WERI-Rb-1 (cell line): ENCODE measurements around the gene KLHL26.

Experiments
- DNase-seq: peaks from one replicate; pipeline ENCODE4 v3.0.0-alpha.2; 2020
- H3K27ac ChIP-seq: fragments of 250-450 bp; sonication (Bioruptor Pico); 2 replicates; pipeline ENCODE4 v1.5.1; 2020; ENCODE audit warnings: mild to moderate bottlenecking, moderate library complexity
- H3K27me3 ChIP-seq: fragments of 250-450 bp; sonication (Bioruptor Pico); 2 replicates; pipeline ENCODE4 v1.5.1; 2021; ENCODE audit warnings: mild to moderate bottlenecking, low read depth, moderate library complexity; ENCODE audit not compliant: insufficient read depth, severe bottlenecking
- H3K36me3 ChIP-seq: fragments of 250-450 bp; sonication (Bioruptor Pico); 2 replicates; pipeline ENCODE4 v1.5.1; 2020; ENCODE audit warnings: mild to moderate bottlenecking, moderate library complexity
- H3K4me3 ChIP-seq: 2 replicates; pipeline ENCODE4 v1.5.1; 2011; ENCODE audit warnings: low read depth, mild to moderate bottlenecking, control low read depth, low read length
- H3K9me3 ChIP-seq: fragments of 250-450 bp; sonication (Bioruptor Pico); 2 replicates; pipeline ENCODE4 v1.5.1; 2021; ENCODE audit warnings: mild to moderate bottlenecking, moderate library complexity; ENCODE audit not compliant: severe bottlenecking
- TF ChIP-seq, protein P1 (sequence below): IDR thresholded peaks from 2 replicates; pipeline ENCODE4 v1.5.1; 2011; ENCODE audit warnings: low read depth, mild to moderate bottlenecking, control low read depth, inconsistent platforms, low read length

The KLHL26 gene

DNA sequence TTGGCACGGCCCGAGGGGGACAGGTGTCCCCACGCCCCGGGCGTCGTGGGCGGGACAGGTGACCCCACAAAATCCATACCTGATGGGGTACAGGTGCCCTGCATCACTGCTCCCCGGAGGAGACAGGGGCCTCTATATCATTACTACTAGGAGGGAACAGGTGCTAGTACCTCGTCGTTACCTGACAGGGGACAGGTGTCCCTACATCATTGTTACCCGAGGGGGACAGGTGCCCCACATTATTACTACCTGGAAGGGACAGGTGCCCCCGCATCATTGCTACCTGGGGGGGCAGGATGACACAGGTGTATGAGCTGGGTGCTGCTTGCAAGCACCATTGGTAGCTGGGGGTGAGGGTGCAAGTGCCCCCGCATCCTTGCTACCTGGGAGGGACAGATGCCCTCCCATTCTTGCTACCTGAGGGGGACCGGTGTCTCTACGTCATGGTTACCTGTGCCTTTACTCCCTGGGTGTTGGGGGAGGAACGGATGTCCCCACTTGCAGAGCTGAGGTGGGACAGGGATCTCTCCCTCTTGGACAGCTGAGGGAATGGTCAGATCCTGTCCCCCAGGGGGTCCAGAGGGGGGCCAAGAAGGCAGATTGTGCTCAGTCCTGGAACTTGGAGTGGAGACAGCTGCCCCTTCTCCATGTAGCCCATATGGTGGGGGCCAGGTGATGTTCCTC is 47.3 kb downstream of the KLHL26 start:
- Histone ChIP-seq H3K4me3 (peak overlapping the region; percentile 49), H3K27me3 (no peaks in the 10 kb centered on the region), H3K9me3 (no peaks in the 10 kb centered on the region), H3K27ac (peak overlapping the region; percentile 28; the same call in 1 of the 2 replicates), H3K36me3 (peaks cover 11% of the 10 kb centered on the region)
- TF ChIP-seq, protein P1, sequence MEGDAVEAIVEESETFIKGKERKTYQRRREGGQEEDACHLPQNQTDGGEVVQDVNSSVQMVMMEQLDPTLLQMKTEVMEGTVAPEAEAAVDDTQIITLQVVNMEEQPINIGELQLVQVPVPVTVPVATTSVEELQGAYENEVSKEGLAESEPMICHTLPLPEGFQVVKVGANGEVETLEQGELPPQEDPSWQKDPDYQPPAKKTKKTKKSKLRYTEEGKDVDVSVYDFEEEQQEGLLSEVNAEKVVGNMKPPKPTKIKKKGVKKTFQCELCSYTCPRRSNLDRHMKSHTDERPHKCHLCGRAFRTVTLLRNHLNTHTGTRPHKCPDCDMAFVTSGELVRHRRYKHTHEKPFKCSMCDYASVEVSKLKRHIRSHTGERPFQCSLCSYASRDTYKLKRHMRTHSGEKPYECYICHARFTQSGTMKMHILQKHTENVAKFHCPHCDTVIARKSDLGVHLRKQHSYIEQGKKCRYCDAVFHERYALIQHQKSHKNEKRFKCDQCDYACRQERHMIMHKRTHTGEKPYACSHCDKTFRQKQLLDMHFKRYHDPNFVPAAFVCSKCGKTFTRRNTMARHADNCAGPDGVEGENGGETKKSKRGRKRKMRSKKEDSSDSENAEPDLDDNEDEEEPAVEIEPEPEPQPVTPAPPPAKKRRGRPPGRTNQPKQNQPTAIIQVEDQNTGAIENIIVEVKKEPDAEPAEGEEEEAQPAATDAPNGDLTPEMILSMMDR = no peak
- no peak for DNase-seq

DNA sequence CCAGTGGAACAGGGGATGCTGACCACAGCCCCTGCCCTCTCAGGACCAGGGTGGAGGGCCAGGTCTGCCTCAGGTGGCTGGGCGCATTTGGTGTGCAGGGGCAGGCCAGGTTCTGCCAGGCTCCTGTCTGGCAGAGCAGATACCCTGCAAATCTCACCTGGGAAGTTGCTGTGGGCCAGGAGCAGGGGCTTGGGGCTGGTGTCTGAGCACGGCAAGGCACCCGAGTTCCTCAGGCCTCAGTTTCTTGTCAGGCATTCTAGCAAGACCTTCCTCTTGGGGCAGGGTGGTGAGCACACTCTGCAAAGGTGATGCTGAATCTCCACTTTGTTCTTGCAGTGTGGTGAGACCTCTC is 47.8 kb downstream of the KLHL26 start:
- H3K4me3 ChIP-seq = no peak overlapping the region
- TF ChIP-seq, protein P1 = no peak
- H3K9me3 ChIP-seq = no peaks in the 10 kb centered on the region
- no peaks in the 10 kb centered on the region for H3K27me3 ChIP-seq
- no peak for DNase-seq
- peaks cover 11% of the 10 kb centered on the region for H3K36me3 ChIP-seq
- H3K27ac ChIP-seq = no peak overlapping the region

DNA sequence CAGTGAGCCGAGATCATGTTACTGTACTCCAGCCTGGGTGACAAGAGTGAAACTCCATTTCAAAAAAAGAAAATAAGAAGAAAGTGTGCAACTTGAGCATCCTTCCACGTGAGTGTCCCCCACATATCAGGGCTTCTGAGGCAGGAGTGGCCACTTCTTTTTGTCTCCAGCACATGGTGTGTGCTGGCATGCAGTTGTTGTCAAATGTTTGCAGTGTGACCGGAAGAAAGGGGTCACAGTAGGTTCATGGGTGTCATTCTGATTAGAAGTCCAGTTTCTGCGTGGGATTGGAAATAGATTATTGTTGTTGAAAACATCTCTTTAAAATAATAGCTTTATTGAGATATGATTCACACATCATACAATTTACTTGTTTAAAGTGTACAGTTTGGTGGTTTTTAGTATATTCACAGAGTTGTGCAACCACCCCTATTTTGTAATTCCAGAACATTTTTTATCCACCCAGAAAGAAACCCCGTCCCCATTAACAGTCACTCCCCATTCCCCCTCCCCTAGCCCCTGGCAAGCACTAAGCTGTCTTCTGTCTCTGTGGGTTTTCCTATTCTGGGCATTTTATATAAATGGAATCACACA is 48.9 kb downstream of the KLHL26 start:
- TF ChIP-seq, protein P1 = no peak
- Histone ChIP-seq H3K36me3 (peaks cover 11% of the 10 kb centered on the region), H3K27ac (no peak overlapping the region), H3K9me3 (no peaks in the 10 kb centered on the region), H3K4me3 (no peak overlapping the region), H3K27me3 (no peaks in the 10 kb centered on the region)
- DNase-seq = no peak

DNA sequence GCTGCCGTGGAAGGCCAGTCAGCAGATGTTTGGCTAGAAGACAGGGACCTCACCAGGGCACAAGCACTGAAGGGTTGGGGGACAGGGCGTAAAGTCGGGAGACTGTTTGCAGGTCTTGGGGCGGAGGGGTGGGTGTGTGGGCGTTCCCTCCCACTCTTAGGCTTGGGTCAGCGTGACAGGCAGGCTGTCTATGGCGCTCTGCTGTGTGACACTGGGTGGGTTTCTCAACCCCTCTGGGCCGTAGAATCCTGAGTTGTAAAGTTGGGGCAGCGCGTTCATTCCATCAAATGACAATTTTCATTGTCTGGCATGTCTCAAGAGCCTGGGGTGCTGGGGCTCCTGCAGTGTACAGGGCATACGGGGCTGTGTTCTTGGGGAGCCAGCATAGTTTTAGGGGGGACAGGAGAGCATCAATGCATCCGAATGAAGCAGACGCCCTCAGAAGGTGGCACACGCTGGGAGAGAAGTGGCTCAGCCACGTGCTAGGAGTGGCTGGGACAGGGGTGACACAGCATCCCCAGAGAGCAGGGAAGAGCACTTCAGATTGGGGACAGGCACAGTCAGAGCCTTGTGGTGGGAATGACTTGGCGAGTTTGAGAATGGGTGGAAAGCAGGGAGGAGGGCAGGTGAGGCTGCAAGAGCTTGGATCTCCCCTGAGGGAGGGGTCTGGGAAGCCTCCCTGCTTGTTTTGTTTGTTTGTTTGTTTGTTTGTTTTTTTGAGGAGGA is 51.1 kb downstream of the KLHL26 start:
- DNase-seq = no peak
- Histone ChIP-seq H3K4me3 (no peak overlapping the region), H3K9me3 (no peaks in the 10 kb centered on the region), H3K27ac (no peak overlapping the region), H3K27me3 (no peaks in the 10 kb centered on the region), H3K36me3 (peaks cover 11% of the 10 kb centered on the region)
- TF ChIP-seq, protein P1 = no peak

DNA sequence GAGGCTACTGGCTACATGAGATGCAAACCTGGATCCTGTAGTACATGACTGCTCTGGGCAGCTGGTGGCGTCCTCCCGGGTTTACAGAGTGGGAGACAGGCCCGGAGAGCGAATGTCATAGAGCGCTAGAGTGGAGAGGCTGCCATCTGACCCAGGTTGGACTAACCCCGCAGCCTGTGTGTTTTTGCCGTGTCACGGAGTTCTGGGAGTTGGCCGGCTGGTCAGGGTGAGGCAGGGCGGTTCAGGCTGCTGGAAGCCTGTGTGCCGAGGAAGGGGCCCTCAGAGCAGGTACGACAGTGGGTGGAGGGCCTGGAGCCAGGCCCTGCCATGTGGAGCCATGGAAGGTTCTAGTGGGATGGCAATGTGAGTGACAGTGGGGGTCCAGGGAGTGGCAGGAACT is 59.2 kb downstream of the KLHL26 start:
- Histone ChIP-seq H3K4me3 (no peak overlapping the region), H3K27me3 (no peaks in the 10 kb centered on the region), H3K27ac (no peak overlapping the region), H3K36me3 (peaks cover 3% of the 10 kb centered on the region; the same call in 1 of the 2 replicates), H3K9me3 (no peaks in the 10 kb centered on the region)
- TF ChIP-seq, protein P1 = no peak
- no peak for DNase-seq
